PC-9 (cell line): Measurements from ENCODE around the gene RNF186. TPM values are rescaled to one million over a fixed set of nuclear protein-coding genes. Genes with fewer than 3 reads are reported as not detected.

Experiments used
- BruUV-seq: library from RNA; stranded (reverse); fragments of 400-500 nt; replicated peaks from 2 replicates; lab custom pipeline; 2021; lab: Mats Ljungman, UMichigan
- CTCF ChIA-PET: fragments of 300-600 bp; sonication (Branson Sonifier 250); formaldehyde crosslinking; loops from one replicate; lab custom pipeline; 2022; ENCODE audit warnings: antibody characterized with exemption; lab: Charles Lee
- POLR2A ChIA-PET: fragments of 300-600 bp; sonication (Branson Sonifier 250); formaldehyde crosslinking; loops from one replicate; lab custom pipeline; 2022; ENCODE audit warnings: antibody characterized with exemption; ENCODE audit not compliant: unreplicated experiment; lab: Charles Lee
- DNase-seq, 2 experiments: peaks; one replicate each; pipeline versions ENCODE4 v3.0.0 to v3.0.0-alpha.2; 2015 to 2022; ENCODE audit warnings: mixed read lengths in 1 of 2
- H2AFZ ChIP-seq: fragments of 200-600 bp; sonication (generic); 2 replicates; pipeline ENCODE4 v1.8.1; 2017; ENCODE audit warnings: antibody characterized with exemption
- H3F3A ChIP-seq: fragments of 200-600 bp; sonication (generic); 2 replicates; pipeline ENCODE4 v1.8.1; 2017; ENCODE audit warnings: antibody characterized with exemption, mild to moderate bottlenecking, low read depth; ENCODE audit not compliant: insufficient read depth
- H3K27ac ChIP-seq: fragments of 200-600 bp; sonication (generic); 2 replicates; pipeline ENCODE4 v1.6.1; 2016; ENCODE audit warnings: mixed run types
- H3K27me3 ChIP-seq: fragments of 200-600 bp; sonication (generic); 2 replicates; pipeline ENCODE4 v1.6.1; 2016; ENCODE audit warnings: low read depth, mixed run types; ENCODE audit not compliant: insufficient read depth
- H3K36me3 ChIP-seq: fragments of 200-600 bp; sonication (generic); 2 replicates; pipeline ENCODE4 v1.6.1; 2016; ENCODE audit warnings: low read depth, mixed run types
- H3K4me1 ChIP-seq: fragments of 200-600 bp; sonication (generic); replicated peaks from 2 replicates; pipeline ENCODE4 v1.6.1; 2016; ENCODE audit warnings: mixed run types; ENCODE audit not compliant: insufficient read depth
- H3K4me2 ChIP-seq: fragments of 200-600 bp; sonication (generic); 2 replicates; pipeline ENCODE4 v1.6.1; 2017; ENCODE audit warnings: mixed run types
- H3K4me3 ChIP-seq: fragments of 200-600 bp; sonication (generic); 2 replicates; pipeline ENCODE4 v1.6.1; 2016; ENCODE audit warnings: mixed run types
- H3K79me2 ChIP-seq: fragments of 200-600 bp; sonication (generic); 2 replicates; pipeline ENCODE4 v1.6.1; 2017; ENCODE audit warnings: low read depth, mixed run types
- H3K9me2 ChIP-seq: fragments of 200-600 bp; sonication (generic); 2 replicates; pipeline ENCODE4 v1.8.1; 2017; ENCODE audit warnings: mild to moderate bottlenecking; ENCODE audit not compliant: insufficient read depth
- H3K9me3 ChIP-seq: fragments of 200-600 bp; sonication (generic); 2 replicates; pipeline ENCODE4 v1.8.1; 2016; ENCODE audit warnings: low read depth; ENCODE audit not compliant: insufficient read depth
- H4K20me1 ChIP-seq: fragments of 200-600 bp; sonication (generic); 2 replicates; pipeline ENCODE4 v1.8.1; 2017; ENCODE audit not compliant: insufficient read depth
- EZH2 ChIP-seq: fragments of 200-600 bp; sonication (generic); IDR thresholded peaks from 2 replicates; pipeline ENCODE4 v1.8.0; 2017; ENCODE audit warnings: antibody characterized with exemption, low read depth
- intact Hi-C: fragments of 100-400 bp; cut with micrococcal nuclease; formaldehyde crosslinking; loops from one replicate; pipeline ENCODE4 v1.10.0; 2022; ENCODE audit not compliant: unreplicated experiment
- total RNA-seq: library from RNA; stranded (reverse); gene quantifications from 2 replicates; pipeline ENCODE4 v1.2.3, GENCODE V29; 2021
- TF ChIP-seq, protein P1 (sequence below): fragments of 200-600 bp; sonication (generic); conservative IDR thresholded peaks from 2 replicates; pipeline ENCODE4 v1.6.1; 2017; ENCODE audit warnings: mixed run types, antibody characterized with exemption, mild to moderate bottlenecking, moderate library complexity

The RNF186 gene
- total RNA-seq, 1 experiment from 2014 or later = not detected

DNA sequence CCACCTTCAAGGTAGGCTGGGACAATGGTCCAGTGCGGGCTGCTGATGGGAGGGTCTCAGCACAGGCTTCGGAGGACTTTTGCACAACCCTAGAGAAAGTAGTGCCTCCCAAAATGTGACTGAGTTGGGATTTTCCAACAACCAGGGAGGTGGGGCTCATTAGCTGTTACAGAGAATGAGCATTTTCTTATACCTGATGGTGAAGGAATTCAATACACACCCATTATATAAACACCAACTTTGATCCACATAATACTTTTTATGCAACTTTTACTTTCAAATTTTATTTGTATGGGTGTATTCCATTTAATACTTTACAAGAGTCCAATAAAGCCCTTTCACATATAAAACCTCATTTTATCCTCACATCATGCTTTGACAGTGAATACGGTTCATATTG lies 31.3 kb upstream of the RNF186 start:
- TF ChIP-seq EZH2 = no peak
- TF ChIP-seq, protein P1, sequence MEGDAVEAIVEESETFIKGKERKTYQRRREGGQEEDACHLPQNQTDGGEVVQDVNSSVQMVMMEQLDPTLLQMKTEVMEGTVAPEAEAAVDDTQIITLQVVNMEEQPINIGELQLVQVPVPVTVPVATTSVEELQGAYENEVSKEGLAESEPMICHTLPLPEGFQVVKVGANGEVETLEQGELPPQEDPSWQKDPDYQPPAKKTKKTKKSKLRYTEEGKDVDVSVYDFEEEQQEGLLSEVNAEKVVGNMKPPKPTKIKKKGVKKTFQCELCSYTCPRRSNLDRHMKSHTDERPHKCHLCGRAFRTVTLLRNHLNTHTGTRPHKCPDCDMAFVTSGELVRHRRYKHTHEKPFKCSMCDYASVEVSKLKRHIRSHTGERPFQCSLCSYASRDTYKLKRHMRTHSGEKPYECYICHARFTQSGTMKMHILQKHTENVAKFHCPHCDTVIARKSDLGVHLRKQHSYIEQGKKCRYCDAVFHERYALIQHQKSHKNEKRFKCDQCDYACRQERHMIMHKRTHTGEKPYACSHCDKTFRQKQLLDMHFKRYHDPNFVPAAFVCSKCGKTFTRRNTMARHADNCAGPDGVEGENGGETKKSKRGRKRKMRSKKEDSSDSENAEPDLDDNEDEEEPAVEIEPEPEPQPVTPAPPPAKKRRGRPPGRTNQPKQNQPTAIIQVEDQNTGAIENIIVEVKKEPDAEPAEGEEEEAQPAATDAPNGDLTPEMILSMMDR = no peak
- Histone ChIP-seq H2AFZ (no peak overlapping the region), H3K36me3 (no peaks in the 10 kb centered on the region), H3K4me3 (no peak overlapping the region), H3K27ac (no peak overlapping the region), H4K20me1 (no peaks in the 10 kb centered on the region), H3K9me2 (no peaks in the 10 kb centered on the region), H3K27me3 (no peaks in the 10 kb centered on the region), H3K9me3 (no peaks in the 10 kb centered on the region), H3F3A (no peaks in the 10 kb centered on the region), H3K79me2 (no peaks in the 10 kb centered on the region), H3K4me1 (no peaks in the 10 kb centered on the region), H3K4me2 (no peak overlapping the region)
- ChIA-PET POLR2A (no interaction called here), CTCF (no interaction called here)
- intact Hi-C loops = no loop called here
- no peak for DNase-seq
- no TSS peak for BruUV-seq

DNA sequence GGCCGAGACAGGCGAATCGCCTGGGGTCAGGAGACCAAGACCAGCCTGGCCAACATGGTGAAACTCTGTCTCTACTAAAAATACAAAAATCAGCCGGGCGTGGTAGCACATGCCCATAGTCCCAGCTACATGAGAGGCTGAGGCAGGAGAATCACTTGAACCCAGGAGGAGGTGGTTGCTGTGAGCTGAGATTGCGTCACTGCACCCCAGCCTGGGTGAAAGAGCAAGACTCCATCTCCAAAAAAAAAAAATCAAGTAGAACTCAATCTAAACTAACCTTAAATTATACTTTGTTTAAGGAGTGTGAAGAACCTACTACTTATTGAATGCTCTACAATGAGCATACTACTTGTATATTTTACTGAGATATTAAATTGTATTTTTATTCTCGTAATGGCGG lies 30.5 kb upstream of the RNF186 start:
- intact Hi-C loops = no loop called here
- H3K27ac ChIP-seq = no peak overlapping the region
- no TSS peak for BruUV-seq

DNA sequence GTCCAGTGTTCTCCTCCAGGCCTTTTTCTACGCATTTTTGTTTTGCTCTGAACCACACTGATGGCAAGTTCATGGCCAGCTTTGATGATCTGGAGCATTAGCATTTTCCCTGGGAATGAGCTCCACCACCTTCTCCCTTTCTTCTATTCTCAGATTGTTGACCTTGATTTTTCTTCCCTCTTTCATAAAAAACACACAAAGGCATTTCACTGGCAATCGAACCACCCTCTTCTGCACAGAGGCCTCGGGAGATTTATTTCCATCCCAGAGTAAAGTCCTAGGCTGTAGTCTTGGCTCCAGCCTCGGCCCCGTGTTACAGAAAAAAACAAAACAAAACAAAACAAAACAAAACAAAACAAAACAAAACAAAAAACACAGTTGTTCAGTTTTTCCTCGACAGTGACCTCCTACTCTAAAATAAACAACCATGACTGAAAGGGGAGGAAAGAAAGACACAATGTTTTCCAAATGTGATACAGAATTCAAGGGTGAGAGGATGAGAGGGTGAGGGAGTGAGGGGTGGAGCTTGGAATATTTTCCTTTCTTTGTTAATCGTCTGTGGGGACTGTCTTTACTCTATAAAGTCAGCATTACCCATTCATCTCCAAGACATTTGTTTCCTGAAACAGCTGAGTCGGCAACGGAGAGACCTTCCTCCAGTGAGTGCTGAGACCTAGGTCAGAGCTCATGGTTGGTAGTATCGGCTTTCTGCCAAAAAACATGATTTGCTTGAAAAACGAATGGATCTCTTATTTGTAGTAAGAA lies 29.8 kb upstream of the RNF186 start:
- Histone ChIP-seq H3K27ac (no peak overlapping the region), H3K9me2 (no peaks in the 10 kb centered on the region), H3K4me2 (no peak overlapping the region), H3K9me3 (no peaks in the 10 kb centered on the region), H2AFZ (no peak overlapping the region), H3F3A (no peaks in the 10 kb centered on the region), H3K27me3 (no peaks in the 10 kb centered on the region), H3K36me3 (no peaks in the 10 kb centered on the region), H3K4me1 (no peaks in the 10 kb centered on the region), H4K20me1 (no peaks in the 10 kb centered on the region), H3K79me2 (no peaks in the 10 kb centered on the region), H3K4me3 (no peak overlapping the region)
- no peak for DNase-seq
- TF ChIP-seq EZH2 = no peak
- TF ChIP-seq, protein P1 = no peak
- ChIA-PET POLR2A (no interaction called here), CTCF (no interaction called here)
- intact Hi-C loops = no loop called here
- no TSS peak for BruUV-seq

More for the DNA sequence above, 30.5 kb upstream of the RNF186 start:
- H3K4me1 ChIP-seq = no peaks in the 10 kb centered on the region
- DNase-seq = no peak
- no peaks in the 10 kb centered on the region for H3K27me3 ChIP-seq
- H3K79me2 ChIP-seq = no peaks in the 10 kb centered on the region
- ChIA-PET POLR2A (no interaction called here), CTCF (no interaction called here)
- TF ChIP-seq, protein P1 = no peak
- TF ChIP-seq EZH2 = no peak
- no peaks in the 10 kb centered on the region for H3K9me2 ChIP-seq
- H4K20me1 ChIP-seq = no peaks in the 10 kb centered on the region
- no peak overlapping the region for H3K4me3 ChIP-seq
- no peaks in the 10 kb centered on the region for H3K9me3 ChIP-seq
- no peaks in the 10 kb centered on the region for H3F3A ChIP-seq
- H3K4me2 ChIP-seq = no peak overlapping the region
- no peak overlapping the region for H2AFZ ChIP-seq
- no peaks in the 10 kb centered on the region for H3K36me3 ChIP-seq
